Keratinocyte (primary cell): ENCODE results near the gene PDE9A. TPM values are rescaled to one million over a fixed set of nuclear protein-coding genes. Genes with fewer than 3 reads are reported as not detected.

Experiments used
- DNase-seq: peaks from one replicate; pipeline ENCODE4 v3.0.0-alpha.2; 2011; ENCODE audit warnings: low read depth, missing footprints, low spot score
- FAIRE-seq: peaks from 2 replicates; lab custom pipeline; 2011; peaks lifted over from hg19 to GRCh38; lab: Jason Lieb, UNC
- H2AFZ ChIP-seq: 2 replicates; pipeline ENCODE4 v1.6.0; 2012; ENCODE audit warnings: low read length, control low read depth, inconsistent platforms; ENCODE audit not compliant: control insufficient read depth
- H3K27ac ChIP-seq: 2 replicates; pipeline ENCODE4 v1.5.1; 2011; ENCODE audit warnings: low read length; ENCODE audit not compliant: control insufficient read depth, insufficient read depth
- H3K27me3 ChIP-seq: 3 replicates; pipeline ENCODE4 v1.6.0; 2011; ENCODE audit warnings: low read length; ENCODE audit not compliant: control insufficient read depth, insufficient read depth; ENCODE audit errors: extremely low read depth
- H3K36me3 ChIP-seq, 2 experiments: 2 replicates in 1 of 2; 3 replicates in 1 of 2; pipeline ENCODE4 v1.5.1; 2011; ENCODE audit warnings: low read length in 2 of 2, mild to moderate bottlenecking in 1 of 2; ENCODE audit not compliant: control insufficient read depth in 2 of 2, insufficient read depth in 2 of 2; ENCODE audit errors: extremely low read depth in 1 of 2
- H3K4me1 ChIP-seq: 3 replicates; pipeline ENCODE4 v1.5.1; 2011; ENCODE audit warnings: low read length; ENCODE audit not compliant: control insufficient read depth, insufficient read depth; ENCODE audit errors: extremely low read depth
- H3K4me2 ChIP-seq: 3 replicates; pipeline ENCODE4 v1.6.0; 2011; ENCODE audit warnings: low read depth, low read length; ENCODE audit not compliant: control insufficient read depth, insufficient read depth; ENCODE audit errors: extremely low read depth
- H3K4me3 ChIP-seq, 3 experiments: fragments of 200-600 bp in 1 of 3; sonication (generic) in 1 of 3; 2 replicates in 2 of 3; 3 replicates in 1 of 3; pipeline ENCODE4 v1.5.1; 2011 to 2016; ENCODE audit warnings: low read length in 3 of 3, mild to moderate bottlenecking in 3 of 3, control low read depth in 2 of 3, inconsistent platforms in 1 of 3, low read depth in 1 of 3, mixed read lengths in 1 of 3, mixed run types in 1 of 3, moderate library complexity in 1 of 3; ENCODE audit not compliant: control insufficient read depth in 2 of 3, insufficient read depth in 2 of 3; ENCODE audit errors: extremely low read depth in 1 of 3
- H3K79me2 ChIP-seq: 2 replicates; pipeline ENCODE4 v1.6.0; 2012; ENCODE audit warnings: low read length; ENCODE audit not compliant: control insufficient read depth, insufficient read depth
- H3K9ac ChIP-seq: 3 replicates; pipeline ENCODE4 v1.6.0; 2011; ENCODE audit warnings: low read length; ENCODE audit not compliant: control insufficient read depth, insufficient read depth; ENCODE audit errors: extremely low read depth
- H3K9me1 ChIP-seq: 3 replicates; pipeline ENCODE4 v1.6.0; 2011; ENCODE audit warnings: low read length; ENCODE audit not compliant: control insufficient read depth, insufficient read depth; ENCODE audit errors: extremely low read depth
- H3K9me3 ChIP-seq: 2 replicates; pipeline ENCODE4 v1.5.1; 2012; ENCODE audit warnings: low read depth, low read length; ENCODE audit not compliant: control insufficient read depth
- H4K20me1 ChIP-seq: 3 replicates; pipeline ENCODE4 v1.6.0; 2011; ENCODE audit warnings: low read length; ENCODE audit not compliant: control insufficient read depth, insufficient read depth; ENCODE audit errors: extremely low read depth
- EZH2 ChIP-seq: IDR thresholded peaks from one replicate; pipeline ENCODE4 v1.6.1; 2012; ENCODE audit warnings: inconsistent platforms, mild to moderate bottlenecking, low read length, moderate library complexity
- dilution Hi-C: fragments of 300-500 bp; cut with MboI; formaldehyde crosslinking; loops from one replicate; pipeline ENCODE4 v1.7.0; 2020; ENCODE audit warnings: low sequenced_read_pairs; ENCODE audit not compliant: extremely low pct_ligation_motif_present
- polyA plus RNA-seq, 5 experiments: library from polyadenylated mRNA; depleted of rRNA in 3 of 5; stranded (reverse) in 3 of 5; stranded (forward) in 1 of 5; unstranded in 1 of 5; fragments of >200 nt; gene quantifications; 1 replicate in 1 of 5; 2 replicates in 3 of 5; 3 replicates in 1 of 5; pipeline versions ENCODE4 v1.2.1 to v1.2.3, GENCODE V29; 2011 to 2012; ENCODE audit warnings: missing spikeins in 2 of 5, low read depth in 1 of 5, low replicate concordance in 1 of 5
- TF ChIP-seq, protein P1 (sequence below), 3 experiments: IDR thresholded peaks in 1 of 3; conservative IDR thresholded peaks in 1 of 3; optimal IDR thresholded peaks in 1 of 3; 2 replicates in 2 of 3; 3 replicates in 1 of 3; pipeline versions ENCODE3 to v1.5.1; 2011; ENCODE audit warnings: low read length in 3 of 3, mild to moderate bottlenecking in 3 of 3, moderate library complexity in 2 of 3, control low read depth in 1 of 3, inconsistent platforms in 1 of 3; ENCODE audit not compliant: insufficient read depth in 2 of 3; ENCODE audit errors: extremely low read depth in 1 of 3

The PDE9A gene
- polyA plus RNA-seq, 1 donor (not counting 4 experiments of a cell fraction or from before 2014, with no cell fraction given) = 0.13 TPM

GRCh38 chr21:42745511-42746239, 92.3 kb downstream of the PDE9A start:
- no peak for FAIRE-seq
- dilution Hi-C loops = no loop called here
- H3K27ac ChIP-seq = no peak overlapping the region

GRCh38 chr21:42746240-42746592, 92.8 kb downstream of the PDE9A start:
- no peaks in the 10 kb centered on the region for H3K9me3 ChIP-seq
- FAIRE-seq (no peak), DNase-seq (no peak)
- no peak overlapping the region for H3K9ac ChIP-seq
- dilution Hi-C loops = no loop called here
- H3K27ac ChIP-seq = no peak overlapping the region
- no peaks in the 10 kb centered on the region for H3K4me1 ChIP-seq
- no peak overlapping the region for H3K4me3 ChIP-seq
- H3K27me3 ChIP-seq = peaks cover 16% of the 10 kb centered on the region
- H4K20me1 ChIP-seq = no peaks in the 10 kb centered on the region
- H3K79me2 ChIP-seq = no peaks in the 10 kb centered on the region
- TF ChIP-seq, protein P1, sequence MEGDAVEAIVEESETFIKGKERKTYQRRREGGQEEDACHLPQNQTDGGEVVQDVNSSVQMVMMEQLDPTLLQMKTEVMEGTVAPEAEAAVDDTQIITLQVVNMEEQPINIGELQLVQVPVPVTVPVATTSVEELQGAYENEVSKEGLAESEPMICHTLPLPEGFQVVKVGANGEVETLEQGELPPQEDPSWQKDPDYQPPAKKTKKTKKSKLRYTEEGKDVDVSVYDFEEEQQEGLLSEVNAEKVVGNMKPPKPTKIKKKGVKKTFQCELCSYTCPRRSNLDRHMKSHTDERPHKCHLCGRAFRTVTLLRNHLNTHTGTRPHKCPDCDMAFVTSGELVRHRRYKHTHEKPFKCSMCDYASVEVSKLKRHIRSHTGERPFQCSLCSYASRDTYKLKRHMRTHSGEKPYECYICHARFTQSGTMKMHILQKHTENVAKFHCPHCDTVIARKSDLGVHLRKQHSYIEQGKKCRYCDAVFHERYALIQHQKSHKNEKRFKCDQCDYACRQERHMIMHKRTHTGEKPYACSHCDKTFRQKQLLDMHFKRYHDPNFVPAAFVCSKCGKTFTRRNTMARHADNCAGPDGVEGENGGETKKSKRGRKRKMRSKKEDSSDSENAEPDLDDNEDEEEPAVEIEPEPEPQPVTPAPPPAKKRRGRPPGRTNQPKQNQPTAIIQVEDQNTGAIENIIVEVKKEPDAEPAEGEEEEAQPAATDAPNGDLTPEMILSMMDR (optimal IDR thresholded peaks at IDR 0.05 in 1 of 3, IDR thresholded peaks at IDR 0.05 in 1 of 3, conservative IDR thresholded peaks at IDR 0.05 in 1 of 3; ENCODE audit: extremely low read depth in 1 of 3, insufficient read depth in 2 of 3, low read length in 3 of 3) = no peak
- no peak for TF ChIP-seq EZH2
- no peak overlapping the region for H3K4me2 ChIP-seq
- H3K9me1 ChIP-seq = no peaks in the 10 kb centered on the region
- H3K36me3 ChIP-seq = no peaks in the 10 kb centered on the region
- no peak overlapping the region for H2AFZ ChIP-seq

More at GRCh38 chr21:42745511-42746239, 92.3 kb downstream of the PDE9A start:
- Histone ChIP-seq H3K4me1 (no peaks in the 10 kb centered on the region), H3K36me3 (no peaks in the 10 kb centered on the region), H3K9ac (no peak overlapping the region), H3K9me3 (no peaks in the 10 kb centered on the region), H3K27me3 (peaks cover 16% of the 10 kb centered on the region), H2AFZ (no peak overlapping the region), H3K4me2 (no peak overlapping the region), H3K4me3 (no peak overlapping the region), H3K9me1 (no peaks in the 10 kb centered on the region), H3K79me2 (no peaks in the 10 kb centered on the region), H4K20me1 (no peaks in the 10 kb centered on the region)
- no peak for DNase-seq
- TF ChIP-seq, protein P1 (optimal IDR thresholded peaks at IDR 0.05 in 1 of 3, IDR thresholded peaks at IDR 0.05 in 1 of 3, conservative IDR thresholded peaks at IDR 0.05 in 1 of 3; ENCODE audit: extremely low read depth in 1 of 3, insufficient read depth in 2 of 3, low read length in 3 of 3) = no peak
- no peak for TF ChIP-seq EZH2
